Fibroblast of the aortic adventitia (primary cell): ENCODE measurements around the gene FCN1. TPM values are rescaled to one million over a fixed set of nuclear protein-coding genes. Genes with fewer than 3 reads are reported as not detected.

Experiments
- DNase-seq: peaks from one replicate; pipeline ENCODE4 v3.0.0-alpha.2; 2010; ENCODE audit warnings: low read depth
- H3K4me3 ChIP-seq: 2 replicates; pipeline ENCODE4 v1.5.1; 2011; ENCODE audit warnings: low read depth, mild to moderate bottlenecking, control low read depth, low read length, moderate library complexity
- total RNA-seq: library from RNA; depleted of rRNA; stranded (reverse); fragments of >200 nt; gene quantifications from 2 replicates; pipeline ENCODE4 v1.2.3, GENCODE V29; 2012; ENCODE audit warnings: low replicate concordance
- TF ChIP-seq, protein P1 (sequence below): IDR thresholded peaks from 2 replicates; pipeline ENCODE4 v1.5.1; 2011; ENCODE audit warnings: mild to moderate bottlenecking, low read length, control low read depth, inconsistent platforms; ENCODE audit not compliant: insufficient read depth

The FCN1 gene
- total RNA-seq, 1 donor = not detected

DNA sequence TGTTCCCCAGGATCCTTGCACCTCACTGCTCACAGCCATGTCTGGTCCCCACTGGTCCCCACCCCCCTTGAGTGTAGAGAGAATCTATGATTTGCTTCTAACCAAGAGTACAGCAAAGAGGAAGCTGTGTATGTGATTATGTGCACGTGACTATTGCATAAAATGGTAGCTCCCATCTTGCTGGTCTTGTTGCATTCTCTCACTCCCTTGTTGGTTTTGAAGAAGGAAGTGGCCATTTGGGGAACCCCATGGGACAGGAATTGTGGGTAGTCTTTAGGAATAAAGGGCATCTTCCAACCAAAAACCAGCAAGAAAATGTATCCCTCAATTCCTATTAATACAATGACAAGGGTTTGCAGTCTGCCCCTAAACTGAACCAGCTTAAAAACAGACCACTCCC lies 42.3 kb downstream of the FCN1 start:
- TF ChIP-seq, protein P1, sequence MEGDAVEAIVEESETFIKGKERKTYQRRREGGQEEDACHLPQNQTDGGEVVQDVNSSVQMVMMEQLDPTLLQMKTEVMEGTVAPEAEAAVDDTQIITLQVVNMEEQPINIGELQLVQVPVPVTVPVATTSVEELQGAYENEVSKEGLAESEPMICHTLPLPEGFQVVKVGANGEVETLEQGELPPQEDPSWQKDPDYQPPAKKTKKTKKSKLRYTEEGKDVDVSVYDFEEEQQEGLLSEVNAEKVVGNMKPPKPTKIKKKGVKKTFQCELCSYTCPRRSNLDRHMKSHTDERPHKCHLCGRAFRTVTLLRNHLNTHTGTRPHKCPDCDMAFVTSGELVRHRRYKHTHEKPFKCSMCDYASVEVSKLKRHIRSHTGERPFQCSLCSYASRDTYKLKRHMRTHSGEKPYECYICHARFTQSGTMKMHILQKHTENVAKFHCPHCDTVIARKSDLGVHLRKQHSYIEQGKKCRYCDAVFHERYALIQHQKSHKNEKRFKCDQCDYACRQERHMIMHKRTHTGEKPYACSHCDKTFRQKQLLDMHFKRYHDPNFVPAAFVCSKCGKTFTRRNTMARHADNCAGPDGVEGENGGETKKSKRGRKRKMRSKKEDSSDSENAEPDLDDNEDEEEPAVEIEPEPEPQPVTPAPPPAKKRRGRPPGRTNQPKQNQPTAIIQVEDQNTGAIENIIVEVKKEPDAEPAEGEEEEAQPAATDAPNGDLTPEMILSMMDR = no peak
- no peak overlapping the region for H3K4me3 ChIP-seq
- DNase-seq = no peak

DNA sequence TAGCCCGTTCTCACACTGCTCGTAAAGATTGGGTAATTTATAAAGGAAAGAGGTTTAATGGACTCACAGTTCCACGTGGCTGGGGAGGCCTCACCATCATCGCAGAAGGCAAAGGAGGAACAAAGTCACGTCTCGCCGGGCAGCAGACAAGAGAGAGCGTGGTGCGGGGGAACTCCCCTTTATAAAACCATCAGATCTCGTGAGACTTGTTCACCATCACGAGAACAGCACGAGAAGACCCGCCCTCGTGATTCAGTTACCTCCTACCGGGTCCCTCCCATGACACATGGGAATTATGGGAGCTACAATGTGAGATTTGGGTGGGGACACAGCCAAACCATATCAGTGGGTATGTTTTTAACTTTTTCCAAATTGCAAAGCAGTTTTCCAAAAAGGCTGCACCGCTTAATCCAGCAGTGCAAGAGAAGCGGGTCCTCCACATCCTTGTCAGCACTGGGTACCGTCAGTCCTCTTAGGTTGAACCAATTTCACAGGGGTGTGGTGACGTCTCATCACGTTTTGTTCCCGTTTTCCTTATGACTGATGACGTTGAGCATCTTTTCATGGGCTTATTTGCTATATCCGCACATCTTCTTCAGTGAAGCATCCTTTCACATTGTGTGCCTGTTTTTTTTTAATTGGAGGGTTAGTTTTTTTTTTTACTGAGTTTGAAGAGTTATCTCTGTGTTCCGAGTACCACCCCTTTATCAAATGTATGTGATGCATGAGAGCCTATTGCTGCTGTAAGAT lies 45.1 kb downstream of the FCN1 start:
- no peak overlapping the region for H3K4me3 ChIP-seq
- TF ChIP-seq, protein P1 = no peak
- no peak for DNase-seq

DNA sequence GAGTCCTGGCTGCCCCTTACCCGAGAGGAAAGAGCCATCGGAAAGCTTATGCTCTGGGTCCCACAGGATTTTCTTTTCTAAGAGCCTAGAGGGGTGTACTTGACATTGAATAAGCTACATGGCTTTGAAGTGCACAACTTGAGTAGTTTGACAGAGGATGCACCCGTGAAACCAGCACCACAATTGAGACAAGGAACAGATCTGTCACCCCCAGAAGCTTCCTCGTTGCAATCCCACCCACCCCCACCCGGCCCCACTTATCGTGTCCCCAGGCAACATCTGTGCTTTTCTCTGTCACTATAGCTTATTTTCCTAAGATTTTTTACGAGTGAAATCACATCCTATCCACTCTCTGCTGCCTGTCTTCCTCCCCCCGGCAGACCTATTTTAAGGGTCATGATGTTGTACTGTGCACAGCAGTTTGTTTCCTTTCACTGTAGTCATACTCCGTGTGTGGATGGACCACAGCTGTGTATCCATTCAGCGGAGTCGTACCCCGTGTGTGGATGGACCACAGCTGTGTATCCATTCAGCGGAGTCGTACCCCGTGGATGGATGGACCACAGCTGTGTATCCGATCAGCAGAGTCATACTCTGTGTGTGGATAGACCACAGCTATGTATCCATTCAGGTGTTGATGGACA lies 45.9 kb downstream of the FCN1 start:
- DNase-seq = no peak
- TF ChIP-seq, protein P1 = no peak
- no peak overlapping the region for H3K4me3 ChIP-seq

DNA sequence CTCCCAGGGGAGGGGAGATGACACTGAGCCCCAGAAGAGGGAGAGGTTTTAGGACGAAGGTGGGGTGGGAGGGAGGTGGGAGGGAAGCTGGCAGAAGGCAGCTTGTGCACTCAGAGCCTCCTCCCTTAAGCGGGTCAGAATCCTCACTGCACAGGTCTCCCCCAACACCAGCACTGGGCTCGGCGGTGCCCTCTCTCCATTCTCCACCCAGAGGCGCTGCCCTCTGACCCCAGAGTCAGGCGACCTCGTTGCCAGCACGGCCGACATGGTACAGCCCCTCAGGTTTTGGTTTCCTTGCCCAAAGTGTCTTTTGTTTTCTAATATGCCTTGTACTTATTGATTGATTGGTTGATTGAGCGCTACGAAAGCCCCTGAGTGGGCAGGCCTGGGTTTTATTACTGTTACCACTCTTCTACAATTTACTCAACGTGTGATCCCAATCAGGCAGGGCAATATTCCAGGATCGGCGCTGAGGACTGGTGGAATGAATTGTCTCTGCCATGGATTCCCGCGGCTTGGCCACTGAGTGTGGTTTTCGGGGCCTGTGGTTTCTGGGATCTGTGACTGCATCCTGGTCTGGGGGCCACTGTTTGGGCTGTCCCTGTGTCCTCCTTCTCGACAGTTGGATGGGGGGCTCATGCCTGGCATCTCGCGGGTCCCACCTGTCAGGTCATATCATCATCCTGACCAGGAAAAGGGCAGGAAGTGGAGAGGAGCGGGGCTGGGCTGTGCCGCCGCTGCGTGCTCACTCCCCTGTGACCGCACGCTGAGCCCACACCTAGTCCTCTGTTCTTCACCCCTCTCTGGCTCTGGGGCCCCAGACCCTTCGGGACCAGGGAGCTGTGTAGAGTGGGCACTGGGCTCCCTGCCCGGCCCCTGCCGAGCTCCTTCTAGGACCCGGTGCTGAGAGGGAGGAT lies 46.7 kb downstream of the FCN1 start:
- DNase-seq = no peak
- H3K4me3 ChIP-seq = no peak overlapping the region
- TF ChIP-seq, protein P1 = no peak

DNA sequence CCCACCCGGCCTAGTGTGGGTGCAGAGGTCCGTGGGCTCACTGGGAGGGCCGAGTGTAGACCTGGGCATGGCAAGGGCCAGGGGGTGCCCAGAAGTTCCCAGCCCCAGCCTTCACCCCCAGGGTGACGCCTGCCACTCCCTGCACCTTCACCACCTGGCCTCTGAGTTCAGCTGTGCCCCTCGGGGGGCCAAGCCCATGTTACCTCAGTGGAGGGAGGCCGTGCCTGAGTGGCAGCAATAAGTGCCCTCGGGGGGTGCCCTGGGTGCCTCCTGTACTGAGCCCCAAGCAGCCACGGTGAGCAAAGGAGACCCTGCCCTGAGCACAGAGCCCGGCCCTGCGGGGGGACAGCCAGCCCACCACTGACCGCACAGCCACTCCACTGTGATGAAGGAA lies 47.4 kb downstream of the FCN1 start:
- H3K4me3 ChIP-seq = no peak overlapping the region
- TF ChIP-seq, protein P1 = no peak
- DNase-seq = no peak

DNA sequence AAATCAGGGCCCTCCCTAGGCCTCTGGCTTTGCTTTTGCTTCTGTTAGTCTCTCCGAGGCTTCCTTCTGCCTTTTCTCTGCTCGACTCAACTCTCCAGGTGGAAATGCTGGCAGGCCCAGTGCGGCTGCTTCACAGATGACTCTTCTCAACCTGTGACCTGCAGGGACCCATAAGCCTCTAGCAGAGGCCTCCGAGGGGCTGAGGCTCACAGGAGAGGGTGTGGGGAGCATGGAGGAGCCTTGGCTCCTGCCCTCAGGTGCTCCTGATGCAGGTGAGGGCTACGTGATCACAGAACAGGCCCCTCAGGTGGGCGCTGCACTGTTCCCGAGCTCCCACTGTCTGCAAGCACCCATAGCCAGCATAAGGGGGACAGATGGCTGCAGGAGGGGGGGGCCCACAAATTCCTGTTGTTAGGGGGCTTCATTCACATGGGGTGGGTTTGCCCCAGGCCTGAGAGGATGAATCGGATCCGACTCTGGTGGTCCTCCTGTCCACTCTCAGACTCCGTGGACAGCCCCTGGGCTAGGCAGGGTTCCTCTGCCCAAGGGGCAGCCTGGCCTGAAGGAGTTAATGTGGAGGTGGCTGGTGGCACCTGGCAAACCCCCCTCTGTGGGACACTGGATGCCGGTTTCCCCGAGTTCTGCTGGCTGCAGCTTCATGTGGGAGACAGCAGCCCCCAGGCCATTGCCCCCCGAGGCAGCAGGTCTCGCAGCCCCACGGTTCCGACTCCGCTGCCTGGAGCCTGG lies 48.0 kb downstream of the FCN1 start:
- DNase-seq = no peak
- no peak overlapping the region for H3K4me3 ChIP-seq
- TF ChIP-seq, protein P1 = no peak
